GM18951 (cell line): ENCODE results near the gene WDFY3.

ENCODE experiments used
- POLR2A ChIP-seq: IDR thresholded peaks from 4 replicates; pipeline ENCODE4 v1.6.1; 2011; ENCODE audit warnings: mild to moderate bottlenecking; ENCODE audit not compliant: insufficient read length, insufficient read depth; ENCODE audit errors: extremely low read depth
- in situ Hi-C: fragments of 300-500 bp; cut with MboI; formaldehyde crosslinking; loops from one replicate; pipeline ENCODE4 v1.12.0; 2022; ENCODE audit warnings: low sequenced_read_pairs, mixed read lengths, inconsistent platforms; ENCODE audit not compliant: unreplicated experiment

Gene WDFY3

DNA sequence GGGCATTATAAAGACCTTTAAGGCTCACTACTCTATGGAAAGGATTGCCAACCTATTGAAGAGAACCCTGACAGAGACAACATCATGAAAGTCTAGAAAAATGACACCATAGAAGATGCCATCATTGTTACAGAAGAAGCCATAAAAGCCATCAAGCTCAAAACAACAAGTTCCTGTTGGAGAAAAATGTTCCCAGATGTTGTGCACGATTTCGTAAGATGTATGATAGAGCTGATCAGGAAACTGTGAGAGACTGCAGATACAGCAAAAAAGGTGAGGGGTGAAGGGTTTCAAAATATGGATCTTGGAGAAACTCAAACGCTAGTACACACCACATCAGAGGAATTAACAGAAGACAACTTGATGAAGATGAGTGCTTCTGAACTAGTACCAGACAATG, 53.3 kb downstream of the WDFY3 start:
- no peak for TF ChIP-seq POLR2A

DNA sequence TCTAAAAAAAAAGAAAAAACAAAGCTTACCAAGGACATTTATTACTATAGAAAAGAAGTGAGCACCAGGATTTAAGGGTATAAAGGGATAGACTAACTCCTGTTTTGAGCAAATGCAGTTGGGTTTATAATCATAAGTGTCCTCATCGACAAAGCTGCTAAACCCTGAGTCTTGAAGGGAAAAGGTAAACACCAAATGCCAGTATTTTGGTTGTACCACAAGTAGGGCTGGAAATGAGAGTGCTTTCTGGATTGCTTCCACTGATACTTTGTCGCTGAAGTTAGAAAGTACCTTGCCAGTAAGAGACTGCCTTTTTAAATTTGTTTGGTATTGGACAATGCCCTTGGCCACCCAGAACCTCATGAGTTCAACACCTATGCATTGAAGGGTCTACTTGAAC, 53.7 kb downstream of the WDFY3 start:
- TF ChIP-seq POLR2A: no peak
- in situ Hi-C loops: no loop called here

More for the DNA sequence above, 53.3 kb downstream of the WDFY3 start:
- in situ Hi-C loops: no loop called here

- in situ Hi-C loops: no loop called here
Observed at GRCh38 chr4:84908876-84909275, 57.6 kb downstream of the WDFY3 start.

GRCh38 chr4:84907145-84907544, 59.3 kb downstream of the WDFY3 start:
- TF ChIP-seq POLR2A: no peak

More at GRCh38 chr4:84908876-84909275, 57.6 kb downstream of the WDFY3 start:
- TF ChIP-seq POLR2A: no peak

GRCh38 chr4:84905646-84906045, 60.8 kb downstream of the WDFY3 start:
- no peak for TF ChIP-seq POLR2A
- in situ Hi-C loops: no loop called here

More at GRCh38 chr4:84907145-84907544, 59.3 kb downstream of the WDFY3 start:
- in situ Hi-C loops: no loop called here

- no peak for TF ChIP-seq POLR2A
- in situ Hi-C loops: no loop called here
Observed at GRCh38 chr4:84901740-84902281, 64.7 kb downstream of the WDFY3 start.

DNA sequence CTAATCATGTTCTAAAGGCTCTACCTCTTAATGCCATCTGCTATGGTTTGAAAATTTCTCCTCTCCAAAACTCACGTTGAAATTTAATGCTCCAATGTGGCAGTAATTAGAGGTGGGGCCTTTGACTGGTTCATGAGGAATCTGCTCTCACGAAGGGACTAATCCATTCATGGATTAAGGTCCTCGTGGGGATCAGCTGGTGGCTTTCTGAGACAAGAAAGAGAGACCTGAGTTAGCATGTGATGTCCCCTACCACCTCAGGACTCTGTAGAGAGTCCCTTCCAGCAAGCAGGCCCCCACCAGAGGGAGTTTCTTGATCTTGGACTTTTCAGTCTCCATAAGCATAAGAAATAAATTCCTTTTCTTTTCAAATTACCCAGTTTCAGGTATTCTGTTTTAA, 65.3 kb downstream of the WDFY3 start:
- in situ Hi-C loops: no loop called here
- no peak for TF ChIP-seq POLR2A

DNA sequence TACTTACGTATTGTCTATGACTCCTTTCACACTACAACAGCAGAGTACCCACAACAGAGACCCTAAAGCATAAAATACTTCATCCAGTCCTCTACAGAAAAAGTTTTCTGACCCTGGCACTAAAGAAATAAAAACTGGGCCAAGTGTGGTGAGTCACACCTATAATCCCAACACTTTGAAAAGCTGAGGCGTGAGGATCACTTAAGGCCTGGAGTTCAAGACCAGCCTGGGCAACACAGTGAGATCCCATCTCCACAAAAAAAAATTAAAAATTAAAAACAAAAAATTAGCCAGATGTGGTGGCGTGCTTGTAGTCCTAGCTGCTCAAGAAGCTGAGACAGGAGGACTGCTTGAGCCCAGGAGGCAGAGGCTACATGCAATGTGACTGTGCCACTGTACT, 66.9 kb downstream of the WDFY3 start:
- no peak for TF ChIP-seq POLR2A
- in situ Hi-C loops: no loop called here

DNA sequence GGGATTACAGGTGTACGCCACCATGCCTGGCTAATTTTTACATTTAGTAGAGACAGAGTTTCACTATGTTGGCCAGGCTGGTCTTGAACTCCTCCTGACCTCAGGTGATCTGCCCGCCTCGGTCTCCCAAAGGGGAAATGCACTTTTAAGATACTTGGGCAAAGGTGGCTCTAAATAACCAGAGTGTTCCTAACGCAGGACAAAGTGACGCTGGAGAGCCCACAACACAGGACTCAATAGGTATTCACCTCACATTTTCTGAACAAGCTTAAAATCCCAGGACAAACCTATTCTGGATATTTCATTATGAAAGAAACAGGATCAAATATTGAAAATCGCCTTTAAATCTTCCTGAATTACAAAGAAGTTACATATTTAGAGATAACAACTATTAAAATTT, 69.0 kb downstream of the WDFY3 start:
- TF ChIP-seq POLR2A: no peak
- in situ Hi-C loops: no loop called here

- no peak for TF ChIP-seq POLR2A
- in situ Hi-C loops: no loop called here
Observed at GRCh38 chr4:84895283-84895682, 71.2 kb downstream of the WDFY3 start.

DNA sequence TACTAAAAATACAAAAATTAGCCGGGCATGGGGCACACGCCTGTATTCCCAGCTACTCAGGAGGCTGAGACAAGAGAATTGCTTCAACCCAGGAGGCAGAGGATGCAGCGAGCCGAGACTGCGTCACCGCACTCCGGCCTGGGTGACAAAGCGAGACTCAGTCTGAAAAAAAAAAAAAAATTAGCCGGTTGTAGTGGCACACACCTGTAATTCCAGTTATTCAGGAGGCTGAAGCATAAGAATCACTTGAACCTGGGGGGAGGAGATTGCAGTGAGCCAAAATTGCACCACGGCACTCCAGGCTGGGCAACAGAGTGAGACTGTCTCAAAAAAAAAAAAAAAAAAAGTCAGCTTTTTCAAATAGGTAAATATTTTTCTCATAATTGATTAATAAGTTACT, 71.9 kb downstream of the WDFY3 start:
- in situ Hi-C loops: no loop called here
- TF ChIP-seq POLR2A: no peak

DNA sequence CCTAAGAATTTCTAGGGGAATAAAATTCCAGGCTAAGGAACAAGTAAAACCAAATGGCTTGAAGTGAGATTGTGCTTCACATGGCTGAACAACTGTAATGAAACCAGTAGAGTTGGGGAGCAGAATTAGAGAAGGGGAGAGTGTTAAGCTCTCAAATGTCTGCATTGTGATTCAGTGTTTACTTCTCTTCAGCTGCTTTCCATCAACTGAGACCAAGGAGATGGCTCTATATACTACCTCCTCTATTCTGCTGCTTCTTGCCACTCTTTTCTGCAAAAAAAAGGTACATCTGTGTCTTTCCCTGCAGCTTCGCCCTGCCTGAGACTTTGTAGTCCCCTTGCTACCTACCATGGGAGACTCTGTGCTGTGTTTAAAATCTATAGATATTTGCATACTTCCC, 73.5 kb downstream of the WDFY3 start:
- TF ChIP-seq POLR2A: no peak
- in situ Hi-C loops: no loop called here

DNA sequence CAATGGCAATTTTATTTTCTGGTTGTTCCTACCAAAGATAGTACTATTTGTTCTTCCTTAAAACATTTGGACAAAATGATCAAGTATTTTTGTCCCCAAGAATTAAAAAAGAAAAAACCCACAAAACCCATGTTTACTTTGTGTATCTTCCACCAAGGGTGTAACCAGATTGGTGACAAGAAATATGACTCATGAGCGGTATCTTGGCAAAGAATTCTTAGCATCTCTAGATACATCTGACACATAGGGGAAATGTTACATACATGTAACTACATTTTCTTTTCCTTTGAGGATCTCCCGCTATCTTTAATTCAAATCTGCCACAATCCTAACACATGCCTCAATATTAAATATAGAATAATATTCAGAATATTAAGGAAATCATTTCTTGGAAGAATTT, 78.7 kb downstream of the WDFY3 start:
- TF ChIP-seq POLR2A: no peak
- in situ Hi-C loops: no loop called here

DNA sequence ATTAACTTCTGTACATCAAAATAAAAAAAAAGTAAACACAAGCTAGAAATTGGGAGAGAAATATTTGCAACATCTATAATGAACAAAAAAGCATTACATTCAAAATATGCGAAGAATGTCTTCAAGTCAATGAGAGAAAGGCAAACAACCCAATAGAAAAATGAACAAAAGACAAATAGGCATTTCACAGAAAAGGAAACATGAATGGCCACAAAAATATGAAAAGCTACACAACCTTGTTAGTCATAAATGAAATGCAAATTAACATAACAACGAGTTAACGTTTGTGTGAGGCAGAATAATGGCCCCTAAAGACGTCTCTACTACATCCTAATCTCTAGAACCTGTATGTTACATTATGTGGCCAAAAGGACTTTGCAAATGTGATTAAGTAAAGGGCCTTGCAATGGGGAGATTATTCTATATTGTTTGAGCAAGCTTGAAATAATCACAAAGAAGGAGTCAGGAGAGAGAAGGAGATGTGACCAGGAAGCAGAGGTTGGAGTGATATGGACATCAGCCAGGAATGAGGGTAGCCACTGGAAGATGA, 86.8 kb downstream of the WDFY3 start:
- in situ Hi-C loops: no loop called here

DNA sequence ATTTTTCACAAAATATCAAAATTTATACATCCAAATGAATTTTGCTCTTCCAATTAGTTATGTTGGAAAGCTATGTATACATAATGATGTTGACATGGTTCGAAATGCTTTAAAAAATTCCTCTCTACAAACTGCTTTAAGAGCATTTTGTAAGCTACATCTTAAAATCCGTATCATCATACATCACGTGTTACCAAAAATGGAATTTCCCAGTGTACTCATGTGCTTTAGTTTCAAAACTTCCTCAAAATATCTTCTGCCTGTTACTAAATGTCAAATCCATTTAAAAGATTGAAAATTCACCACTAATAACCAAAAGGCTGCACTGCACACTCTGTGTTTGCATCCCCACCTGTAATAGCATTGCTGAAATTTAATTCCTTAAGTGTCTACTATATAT, 87.9 kb downstream of the WDFY3 start:
- in situ Hi-C loops: no loop called here
- TF ChIP-seq POLR2A: no peak

More for the DNA sequence above, 86.8 kb downstream of the WDFY3 start:
- no peak for TF ChIP-seq POLR2A
